Activated CD8-positive, alpha-beta memory T cell treated with anti-CD3 and anti-CD28 coated beads, Interleukin-2, amount 50 U/mL, for 48 hours (primary cell): ENCODE measurements around the gene DNAL4.

Experiments used
- DNase-seq: peaks from one replicate; pipeline ENCODE4 v3.0.0-alpha.2; 2020

DNAL4 gene, protein sequence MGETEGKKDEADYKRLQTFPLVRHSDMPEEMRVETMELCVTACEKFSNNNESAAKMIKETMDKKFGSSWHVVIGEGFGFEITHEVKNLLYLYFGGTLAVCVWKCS

DNA sequence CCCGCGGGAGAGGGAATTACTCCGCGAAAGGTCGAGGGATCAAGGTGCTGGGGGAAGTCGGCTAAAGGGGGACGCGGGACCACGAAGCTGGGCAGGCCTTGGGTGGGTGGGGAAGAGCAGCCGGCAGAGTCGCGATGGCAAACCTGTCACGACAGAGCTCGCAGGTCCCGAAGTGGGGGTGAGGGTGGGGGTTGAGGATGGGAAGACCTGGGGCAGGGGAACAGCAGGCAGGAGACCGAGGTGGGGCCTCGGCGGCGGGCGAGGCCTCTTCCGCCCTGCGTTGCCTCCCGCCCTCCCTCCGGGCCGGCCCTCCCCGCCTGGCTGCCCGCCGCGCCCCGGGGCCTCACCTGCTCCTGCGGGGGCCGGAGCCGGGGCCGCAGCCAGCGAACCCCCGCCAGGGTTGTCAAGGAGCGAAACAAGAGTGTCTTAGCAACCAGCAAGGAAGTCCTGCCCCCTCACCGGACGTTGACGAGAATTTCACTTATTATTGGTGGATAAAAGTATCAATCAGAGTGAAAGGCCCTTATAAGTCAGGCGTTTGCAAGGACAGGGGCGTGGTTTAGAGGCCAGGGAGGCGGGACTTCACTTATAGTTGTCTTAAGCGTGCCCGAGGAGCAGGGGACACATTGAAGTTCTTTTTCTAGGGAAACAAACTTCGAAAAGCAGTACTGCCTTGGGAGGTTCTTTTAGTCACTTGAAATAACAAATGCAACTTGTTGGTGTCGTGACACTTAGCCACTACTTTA lies at the start of gene DNAL4:
DNAL4 (minus strand) TSS at position 423 of the 746 bp plus-strand sequence. CDS start 11,412 bp downstream, outside the sequence.
- DNase-seq: peak; percentile 88

- DNase-seq: peak; percentile 72
Measured at GRCh38 chr22:38843201-38843656, 49.3 kb upstream of the DNAL4 start.

- no peak for DNase-seq
Measured at GRCh38 chr22:38842512-38843200, 48.7 kb upstream of the DNAL4 start.

GRCh38 chr22:38841635-38842034 lies 47.7 kb upstream of the DNAL4 start:
- no peak for DNase-seq

- no peak for DNase-seq
Measured at GRCh38 chr22:38841211-38841610, 47.3 kb upstream of the DNAL4 start.

DNA sequence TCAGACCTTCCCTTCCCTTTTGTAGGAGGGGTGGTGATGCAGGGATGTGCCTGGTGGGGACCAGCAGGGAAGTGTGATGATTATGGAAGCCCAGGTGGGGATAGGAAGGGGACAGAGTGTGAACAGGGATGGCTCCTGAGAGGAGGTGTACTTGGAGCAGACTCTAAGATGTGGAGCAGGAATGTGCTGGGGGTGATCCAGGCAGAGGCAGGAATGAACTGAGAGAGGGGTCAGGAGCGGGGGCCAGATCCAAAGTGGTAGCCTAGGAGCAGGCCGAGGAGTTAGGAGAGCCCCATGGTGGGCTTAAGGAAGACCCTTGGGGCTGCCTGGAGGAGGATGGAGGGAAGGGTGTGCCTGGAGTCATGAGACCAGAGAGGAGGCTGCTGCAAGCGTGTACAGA lies 46.2 kb upstream of the DNAL4 start:
- no peak for DNase-seq

DNA sequence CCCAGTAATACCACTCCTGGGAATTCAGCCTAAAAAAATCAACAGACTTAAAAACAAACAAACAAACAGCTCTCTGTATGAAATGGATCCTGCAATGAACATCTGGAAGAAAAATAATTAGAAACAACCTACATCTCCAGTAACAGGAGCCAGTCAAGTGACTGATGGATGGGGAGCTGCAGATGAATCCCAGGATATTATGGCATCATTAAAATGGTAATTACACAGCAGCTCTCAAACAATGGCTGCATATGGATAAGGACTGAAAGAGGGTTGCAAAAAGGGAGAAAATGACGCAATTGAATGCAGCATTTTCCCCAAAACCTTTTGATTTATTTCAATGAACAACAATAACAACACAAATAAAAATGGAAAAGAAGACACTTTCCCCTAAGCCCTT lies 45.7 kb upstream of the DNAL4 start:
- DNase-seq: no peak

DNA sequence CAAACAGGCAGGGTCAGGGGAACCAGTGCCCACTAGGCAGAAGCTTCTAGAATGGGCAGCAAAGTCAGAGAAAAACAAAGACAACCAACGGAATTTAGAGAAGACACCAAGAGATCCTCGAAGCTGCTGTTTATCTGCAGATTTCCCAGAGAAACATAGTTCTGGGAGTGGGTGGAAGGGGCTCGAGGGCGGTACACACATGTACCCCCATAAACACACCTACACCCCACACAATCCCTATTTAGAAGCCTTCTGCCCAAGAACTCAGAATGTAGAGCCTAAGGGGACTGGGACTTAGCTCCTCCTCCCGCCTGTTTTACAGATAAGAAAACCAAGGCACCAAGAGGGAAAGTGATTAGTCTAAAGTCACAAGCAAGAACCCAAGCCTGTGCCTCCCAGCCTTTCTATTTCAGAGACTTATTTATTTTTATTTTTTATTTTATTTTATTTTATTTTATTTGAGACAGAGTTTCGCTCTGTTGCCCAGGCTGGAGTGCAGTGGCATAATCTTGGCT lies 43.5 kb upstream of the DNAL4 start:
- no peak for DNase-seq

DNA sequence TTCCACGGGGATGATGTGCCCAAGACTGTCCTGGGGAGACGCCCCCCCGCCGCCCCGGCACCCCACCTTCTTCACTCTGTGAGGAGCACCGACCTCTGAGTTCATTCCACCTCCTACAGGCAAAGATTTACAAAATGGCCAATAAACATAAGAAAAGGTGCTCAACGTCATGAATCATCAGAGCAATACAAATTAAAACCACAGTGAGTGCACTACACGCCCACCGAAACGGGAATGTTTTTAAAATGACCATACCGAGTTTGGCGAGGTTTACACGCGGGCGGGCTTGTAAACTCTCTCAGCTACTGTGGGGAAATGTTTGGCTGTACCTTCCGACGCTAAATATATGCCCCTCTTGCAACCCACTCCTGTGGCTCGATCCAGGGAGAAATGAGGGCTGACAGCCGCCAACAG lies 42.0 kb upstream of the DNAL4 start:
- DNase-seq: no peak

- no peak for DNase-seq
Measured at GRCh38 chr22:38834991-38835390, 41.0 kb upstream of the DNAL4 start.

GRCh38 chr22:38834215-38834953 lies 40.4 kb upstream of the DNAL4 start:
- no peak for DNase-seq

- no peak for DNase-seq
Measured at GRCh38 chr22:38833061-38833460, 39.1 kb upstream of the DNAL4 start.

DNA sequence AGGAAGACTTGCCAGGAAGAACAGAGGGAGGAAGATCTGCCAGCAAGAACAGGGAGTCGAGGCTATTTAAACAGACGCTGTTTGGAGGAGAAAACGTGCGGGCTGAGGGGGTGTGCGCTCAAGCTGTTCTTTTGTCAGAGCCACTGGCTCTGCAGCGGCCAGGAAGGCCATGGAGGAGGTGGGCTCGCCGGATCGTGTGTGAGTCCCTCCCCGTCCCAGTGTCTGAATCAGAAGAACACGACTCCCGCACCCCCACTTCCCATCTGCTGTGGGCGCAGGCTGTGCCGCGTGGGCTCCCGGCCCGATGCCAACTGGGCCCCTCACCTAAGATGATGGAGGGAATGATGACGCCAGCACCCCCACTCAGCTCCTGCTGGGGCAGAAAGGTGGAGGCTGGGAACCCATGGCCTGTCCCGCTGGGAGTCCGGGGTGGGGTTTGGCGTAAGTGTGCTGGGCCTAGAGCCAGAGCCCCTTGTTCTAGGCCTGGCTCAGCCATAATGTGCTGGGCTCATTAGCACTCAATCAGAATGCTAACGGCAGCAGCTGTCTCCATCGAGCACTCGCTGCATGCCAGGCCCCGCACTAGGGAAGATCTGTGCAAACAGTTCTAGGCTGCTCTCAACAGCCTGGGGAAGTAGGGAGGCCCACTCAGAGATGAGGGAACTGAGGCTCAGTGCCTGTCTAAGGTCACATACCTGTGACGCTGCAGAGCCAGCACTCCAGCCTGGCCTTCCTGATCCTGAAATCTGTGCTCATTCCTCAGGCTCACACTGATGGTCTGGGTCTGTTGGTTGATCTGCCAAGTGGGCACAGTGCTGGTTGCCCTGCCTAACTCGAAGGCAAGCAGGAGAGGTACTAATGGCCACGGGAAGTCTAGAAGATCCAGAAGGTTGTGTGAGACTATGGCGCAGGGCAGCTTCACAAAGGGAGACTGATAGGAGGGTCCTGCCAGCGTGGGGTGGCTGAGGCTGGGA lies 38.3 kb upstream of the DNAL4 start:
- DNase-seq: no peak

GRCh38 chr22:38831166-38831945 lies 37.4 kb upstream of the DNAL4 start:
- DNase-seq: no peak

DNA sequence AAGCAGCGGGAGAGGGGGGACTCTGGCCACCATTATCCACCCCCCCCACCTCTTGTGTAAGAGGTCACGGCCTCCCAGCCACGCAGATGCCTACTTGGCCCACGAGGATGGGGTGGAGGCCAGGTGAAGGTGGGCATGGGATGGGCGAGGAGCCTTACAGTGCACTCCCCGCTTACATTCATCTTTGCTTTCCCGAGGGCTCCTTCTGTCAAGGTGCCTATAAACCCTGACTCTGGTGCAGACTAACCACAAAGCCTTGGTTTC lies 36.8 kb upstream of the DNAL4 start:
- DNase-seq: no peak

- no peak for DNase-seq
Measured at GRCh38 chr22:38830026-38830844, 36.3 kb upstream of the DNAL4 start.

GRCh38 chr22:38829485-38829884 lies 35.5 kb upstream of the DNAL4 start:
- no peak for DNase-seq

GRCh38 chr22:38828616-38829205 lies 34.8 kb upstream of the DNAL4 start:
- DNase-seq: no peak

DNA sequence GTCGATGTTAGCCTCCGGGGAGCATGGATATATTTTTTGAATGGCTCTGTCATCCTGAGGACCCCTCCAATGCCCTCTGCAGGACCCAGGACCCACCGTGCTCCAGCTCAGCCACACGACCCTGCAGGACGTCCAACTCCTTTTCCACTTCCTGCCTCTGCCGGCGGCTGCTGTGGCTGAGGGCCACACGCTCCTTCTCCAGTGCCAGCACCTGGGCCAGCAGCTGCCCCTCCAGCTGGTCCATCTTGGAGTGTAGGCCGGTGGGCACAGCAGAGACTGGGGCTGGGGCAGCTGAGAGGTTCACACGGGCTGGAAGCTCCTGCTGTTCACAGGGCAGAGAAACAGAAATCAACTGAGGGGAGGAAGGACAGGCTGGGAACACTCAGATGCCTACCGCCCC lies 34.2 kb upstream of the DNAL4 start:
- no peak for DNase-seq

GRCh38 chr22:38827510-38827909 lies 33.6 kb upstream of the DNAL4 start:
- DNase-seq: no peak
